ENCODE results near the gene GABARAP. TPM values are rescaled to one million over a fixed set of nuclear protein-coding genes. Genes with fewer than 3 reads are reported as not detected.

The GABARAP gene
- total RNA-seq, 3 donors from 2014 or later = 424 to 499 (median 484) TPM

DNA sequence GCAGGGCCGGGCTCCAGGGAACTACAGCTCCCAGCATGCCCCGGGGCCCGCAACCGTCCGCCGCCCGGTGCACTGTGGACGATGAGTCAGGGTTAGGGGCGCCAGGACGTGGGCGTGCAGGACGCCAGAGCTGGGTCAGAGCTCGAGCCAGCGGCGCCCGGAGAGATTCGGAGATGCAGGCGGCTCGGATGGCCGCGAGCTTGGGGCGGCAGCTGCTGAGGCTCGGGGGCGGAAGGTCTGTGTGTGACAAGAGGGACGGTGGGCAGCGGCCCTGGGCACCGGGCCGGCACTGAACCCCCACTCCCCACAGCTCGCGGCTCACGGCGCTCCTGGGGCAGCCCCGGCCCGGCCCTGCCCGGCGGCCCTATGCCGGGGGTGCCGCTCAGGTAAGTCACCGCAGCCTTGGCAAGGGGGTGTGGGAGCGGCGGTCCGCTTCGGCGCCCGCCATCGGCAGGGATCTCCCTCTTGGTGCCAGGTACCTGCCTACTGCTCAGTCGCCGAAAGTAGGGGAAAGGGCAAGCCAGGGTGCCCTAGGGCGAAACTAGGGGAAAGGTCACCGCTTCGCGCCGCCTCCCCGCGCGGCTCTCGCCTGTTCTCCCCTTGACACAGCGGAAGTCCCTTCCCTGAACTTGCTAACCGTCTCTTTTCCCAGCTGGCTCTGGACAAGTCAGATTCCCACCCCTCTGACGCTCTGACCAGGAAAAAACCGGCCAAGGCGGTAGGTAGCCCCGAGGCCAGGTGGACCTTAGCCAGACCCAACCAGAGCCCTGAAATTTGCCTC, 22.2 kb downstream of the GABARAP start, which contains the start of the genes ACADVL and DLG4:
TSS of gene ACADVL (plus strand) at position 127 of the 781 bp plus-strand sequence. CDS start at position 174, 47 bp downstream.
TSS of gene DLG4 (minus strand) at position 25 of the 781 bp plus-strand sequence.
- peaks cover 8% of the 10 kb centered on the region for H3K36me3 ChIP-seq (ENCODE audit: low read depth)
- no peak for TF ChIP-seq CTCF (IDR thresholded peaks at IDR 0.05)
- H3K4me1 ChIP-seq (ENCODE audit: low read depth) = peaks cover 39% of the 10 kb centered on the region
- H3K9me3 ChIP-seq = no peaks in the 10 kb centered on the region
- peak within 1 kb of the TSS; percentile 94 for H3K4me3 ChIP-seq
- intact Hi-C loops (cut with DNase I, micrococcal nuclease) = no loop called here
- DNase-seq (peak; percentile 89 to 93 (median 90)), ATAC-seq (peak; percentile 82)

DNA sequence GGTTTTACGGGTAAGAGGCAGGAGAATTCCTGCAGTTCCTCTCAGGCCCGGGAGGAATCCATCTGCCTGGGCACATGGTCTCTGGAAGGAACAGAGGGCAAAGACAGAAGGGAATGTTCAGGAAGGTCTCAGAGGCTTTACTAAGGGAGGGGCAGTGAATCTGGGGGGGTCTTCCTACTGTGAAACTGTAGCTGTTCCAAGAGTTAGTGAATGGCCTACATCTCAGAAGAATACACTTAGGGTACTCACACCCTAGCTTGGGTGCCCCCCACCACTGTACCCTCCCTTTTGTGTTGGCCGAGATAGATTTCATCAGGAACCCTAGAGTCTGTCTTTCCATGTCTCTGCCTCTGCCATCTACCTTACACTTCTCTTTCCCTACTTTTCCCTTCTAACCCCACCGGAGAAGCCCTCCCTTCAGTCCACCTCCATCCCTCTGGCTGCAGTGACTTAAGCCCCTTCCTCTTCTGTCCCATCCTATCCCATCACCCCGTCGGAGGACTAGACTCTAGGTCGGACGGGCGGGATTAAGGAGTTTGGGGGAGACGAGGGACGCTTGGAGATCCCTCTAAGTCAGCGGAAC, 22.9 kb downstream of the GABARAP start:
- Histone ChIP-seq H3K36me3 (ENCODE audit: low read depth) (peaks cover 2% of the 10 kb centered on the region), H3K4me1 (ENCODE audit: low read depth) (peaks cover 45% of the 10 kb centered on the region), H3K4me3 (peak overlapping the region; percentile 94), H3K9me3 (no peaks in the 10 kb centered on the region)
- no peak for TF ChIP-seq CTCF (IDR thresholded peaks at IDR 0.05)
- ATAC-seq (no peak), DNase-seq (no peak)
- intact Hi-C loops (cut with DNase I, micrococcal nuclease) = no loop called here

DNA sequence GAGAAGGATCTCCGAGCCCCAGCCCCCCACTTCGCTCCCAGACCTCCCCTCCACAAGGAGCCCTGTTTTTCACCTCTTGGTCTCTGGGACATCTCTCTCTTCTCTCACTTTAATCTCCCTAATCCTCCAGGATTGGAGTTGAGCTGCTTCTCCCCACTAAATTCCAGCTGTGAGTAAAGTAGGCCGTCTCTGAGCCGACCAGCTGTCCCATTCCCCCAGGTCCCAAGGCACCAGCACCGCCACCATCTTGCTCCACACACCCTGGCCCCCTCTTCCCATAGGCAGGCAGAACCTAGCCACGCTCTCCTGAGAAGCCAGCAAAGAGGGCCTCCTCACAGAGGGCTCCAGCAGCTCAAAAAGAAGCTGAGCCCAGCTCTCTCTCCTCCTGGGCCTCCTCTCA, 23.5 kb downstream of the GABARAP start:
- Histone ChIP-seq H3K36me3 (ENCODE audit: low read depth) (no peaks in the 10 kb centered on the region), H3K9me3 (no peaks in the 10 kb centered on the region), H3K4me1 (ENCODE audit: low read depth) (peaks cover 51% of the 10 kb centered on the region), H3K4me3 (no peak overlapping the region)
- intact Hi-C loops (cut with DNase I, micrococcal nuclease) = no loop called here
- TF ChIP-seq CTCF (IDR thresholded peaks at IDR 0.05) = no peak
- no peak for ATAC-seq
- peak in 1 of 3 donors; percentile 42 for DNase-seq

GRCh38 chr17:7218166-7218565, 24.1 kb downstream of the GABARAP start:
- H3K4me3 ChIP-seq = no peak overlapping the region
- ATAC-seq = no peak
- no peak for TF ChIP-seq CTCF (IDR thresholded peaks at IDR 0.05)
- H3K4me1 ChIP-seq (ENCODE audit: low read depth) = peaks cover 52% of the 10 kb centered on the region
- no peaks in the 10 kb centered on the region for H3K9me3 ChIP-seq
- H3K36me3 ChIP-seq (ENCODE audit: low read depth) = no peaks in the 10 kb centered on the region
- intact Hi-C loops (cut with DNase I, micrococcal nuclease) = no loop called here
- no peak for DNase-seq

DNA sequence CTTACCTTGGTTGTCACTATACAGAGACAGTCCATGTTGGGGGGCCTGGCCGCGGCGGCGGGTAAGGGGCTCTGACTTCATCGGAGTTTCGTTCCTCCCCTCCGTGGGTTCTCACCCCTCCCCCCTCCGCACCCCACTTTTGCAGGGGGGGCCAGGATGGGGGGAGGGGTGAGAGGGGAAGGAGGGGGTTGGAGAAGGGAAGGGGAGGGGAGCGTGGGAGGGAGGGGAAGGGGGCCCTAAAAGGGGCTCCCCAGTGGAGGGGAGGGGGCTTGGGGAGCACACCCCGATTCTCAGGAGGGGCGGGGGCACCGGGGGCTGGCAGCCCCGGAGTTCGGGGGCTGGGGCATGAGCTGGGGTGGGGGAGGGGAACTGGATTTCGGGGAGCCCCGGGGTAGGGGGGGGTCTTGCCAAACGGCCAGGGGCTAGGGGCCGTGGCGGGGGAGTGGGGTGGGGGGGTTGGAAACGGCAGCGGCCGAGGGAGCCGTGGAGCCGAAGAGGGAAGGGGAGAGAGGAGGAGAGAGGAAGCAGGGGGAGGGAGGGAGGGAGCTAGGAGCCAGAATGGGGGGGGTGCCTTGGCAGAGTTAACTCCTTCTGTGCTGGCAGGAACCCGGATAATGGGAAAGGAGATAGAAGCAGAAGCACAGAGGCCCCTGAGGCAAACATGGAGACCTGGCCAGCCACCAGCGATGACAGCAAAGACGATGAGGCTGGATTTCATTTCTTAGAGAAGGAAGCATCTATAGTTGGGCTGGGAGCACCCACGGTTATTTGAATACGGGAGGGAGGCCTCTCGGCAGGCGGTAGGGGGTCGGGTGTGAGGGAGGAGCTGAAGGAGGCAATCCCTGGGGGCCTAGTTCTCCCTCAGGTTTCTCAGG, 24.9 kb downstream of the GABARAP start:
- no peak overlapping the region for H3K4me3 ChIP-seq
- no peak for ATAC-seq

More for the DNA sequence above, 24.9 kb downstream of the GABARAP start:
- H3K4me1 ChIP-seq (ENCODE audit: low read depth) = peaks cover 52% of the 10 kb centered on the region
- peak in 1 of 3 donors; percentile 51 for DNase-seq
- no peaks in the 10 kb centered on the region for H3K9me3 ChIP-seq
- intact Hi-C loops (cut with DNase I, micrococcal nuclease) = no loop called here
- H3K36me3 ChIP-seq (ENCODE audit: low read depth) = no peaks in the 10 kb centered on the region
- TF ChIP-seq CTCF (IDR thresholded peaks at IDR 0.05) = no peak
